ENCODE data around the gene KRTAP19-6.
"Not testable (repeated sequence)": the region's sequence is repeated elsewhere in the genome, so short reads cannot be mapped to it uniquely, and the experiment has no call there.

Gene KRTAP19-6

DNA sequence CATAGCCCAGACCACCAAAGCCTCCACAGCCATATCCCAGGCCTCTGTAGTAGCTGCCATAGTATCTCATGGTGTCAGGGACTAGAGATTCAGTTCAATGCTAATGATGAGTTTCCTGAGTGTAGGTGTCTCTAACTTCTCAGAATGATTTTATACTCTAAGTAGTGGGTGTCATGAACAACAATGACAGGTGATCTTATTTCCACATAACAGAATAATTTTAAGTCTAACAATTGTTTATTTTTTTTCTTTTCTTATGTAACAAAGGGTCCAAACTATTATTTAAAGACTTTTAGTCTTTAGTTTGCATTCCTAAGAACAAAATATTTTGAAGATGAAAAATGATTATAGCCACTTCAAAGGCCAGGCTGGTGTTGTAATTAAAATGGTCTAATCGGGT is at the start of gene KRTAP19-6:
Gene KRTAP19-6 (minus strand): TSS at position 101 of the 400 bp plus-strand sequence. CDS start 31 bp downstream, at position 70.
- no peak for DNase-seq

DNA sequence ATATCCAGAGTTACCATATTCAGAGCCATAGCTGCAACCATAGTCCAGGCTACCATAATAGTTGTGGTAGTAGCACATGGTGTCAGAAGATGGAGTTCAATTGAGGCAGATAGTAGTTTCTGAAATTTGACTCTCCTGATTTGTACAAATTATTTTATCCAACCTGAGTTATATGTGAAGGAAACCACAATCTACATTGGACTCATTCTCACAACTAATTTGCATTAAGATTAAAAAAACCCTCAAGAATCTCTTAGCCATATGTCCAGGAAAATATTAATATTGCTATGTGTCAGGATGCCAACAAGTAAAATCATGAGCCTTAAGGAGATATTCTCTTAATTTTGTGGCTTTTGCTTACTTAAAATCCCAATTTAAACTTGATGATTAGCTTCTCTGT is 48.6 kb upstream of the KRTAP19-6 start, which contains the start of gene KRTAP22-2:
Gene KRTAP22-2 (minus strand): TSS at position 101 of the 400 bp plus-strand sequence.
- no peak for DNase-seq

DNA sequence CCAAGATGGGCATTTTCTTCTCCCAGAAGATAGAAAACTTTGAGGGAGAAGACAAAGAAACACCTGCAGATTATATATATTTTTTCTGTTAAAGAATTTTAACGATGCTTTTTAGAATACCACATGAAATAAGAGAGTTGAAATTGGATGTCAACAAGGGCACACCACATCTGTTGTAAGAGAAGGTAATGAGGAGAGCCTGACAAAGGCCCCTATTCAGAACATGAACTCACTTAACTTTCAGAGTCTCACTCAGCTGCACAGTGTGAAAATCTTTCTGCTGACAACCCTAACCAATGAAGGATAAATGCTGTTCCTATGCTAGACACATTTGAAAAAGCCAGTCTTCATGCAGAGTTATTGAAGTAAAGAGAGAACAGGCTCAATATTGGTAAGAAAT is 41.2 kb upstream of the KRTAP19-6 start:
- no peak for DNase-seq

- no peak for DNase-seq
Measured at GRCh38 chr21:30580132-30580531, 38.5 kb upstream of the KRTAP19-6 start.

DNA sequence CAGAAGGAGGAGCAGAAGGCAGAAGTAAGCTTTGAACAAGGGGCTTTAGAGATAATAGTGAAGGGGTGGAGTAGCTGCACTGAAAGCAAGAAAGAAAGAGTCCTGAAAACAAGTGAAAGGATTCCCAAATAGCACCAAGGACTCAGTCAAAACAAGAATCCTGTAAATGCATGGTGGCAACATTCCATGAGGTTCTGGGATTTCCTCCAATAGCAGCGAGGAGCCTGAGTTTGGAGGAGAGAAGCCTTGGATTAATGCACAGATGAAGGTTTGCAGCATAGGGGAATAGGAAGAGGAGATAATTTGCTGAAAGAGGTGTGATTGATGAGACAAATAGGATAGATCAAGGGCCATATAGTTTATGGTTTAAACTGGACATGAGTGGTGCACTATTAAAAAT is 37.7 kb upstream of the KRTAP19-6 start:
- no peak for DNase-seq

DNA sequence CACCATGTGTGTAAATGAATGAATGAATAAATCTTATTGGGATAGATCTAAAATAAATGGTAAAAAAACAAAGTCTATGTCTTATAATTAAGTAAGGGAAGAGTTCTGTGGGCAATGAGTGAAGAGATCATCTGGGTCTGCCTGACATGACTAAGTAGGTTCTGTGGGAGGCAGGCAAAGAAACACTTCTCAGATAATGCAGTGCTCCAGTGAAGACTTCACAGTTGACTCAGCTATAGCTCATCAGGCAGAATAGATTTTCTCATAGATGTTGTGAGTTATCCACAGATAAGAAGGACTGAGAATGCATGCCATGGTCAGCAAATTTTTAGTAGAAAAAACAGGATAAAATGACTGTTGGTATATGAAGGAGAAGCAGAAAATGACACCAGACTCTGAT is 36.1 kb upstream of the KRTAP19-6 start:
- no peak for DNase-seq

DNA sequence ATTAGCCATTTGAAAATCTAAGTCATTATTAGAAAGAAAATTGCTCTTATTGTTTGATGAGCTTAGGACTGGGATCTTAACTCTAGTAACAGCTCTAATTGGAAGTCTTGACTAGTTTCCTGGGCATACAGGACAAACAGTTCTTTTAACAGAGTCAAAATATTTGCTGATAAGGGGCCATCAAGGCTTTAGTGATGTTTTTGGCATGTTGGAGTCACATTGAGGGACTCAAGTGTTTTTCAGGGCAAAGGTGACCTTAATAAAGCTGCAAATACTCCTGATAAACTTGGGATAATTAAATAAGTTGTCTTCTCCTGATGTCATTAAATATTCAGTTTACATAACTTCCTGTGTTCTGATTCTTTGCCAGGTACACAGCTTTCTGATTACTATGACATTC is 26.0 kb upstream of the KRTAP19-6 start:
- no peak for DNase-seq

- DNase-seq: no peak
Measured at GRCh38 chr21:30563630-30564029, 22.0 kb upstream of the KRTAP19-6 start.

DNA sequence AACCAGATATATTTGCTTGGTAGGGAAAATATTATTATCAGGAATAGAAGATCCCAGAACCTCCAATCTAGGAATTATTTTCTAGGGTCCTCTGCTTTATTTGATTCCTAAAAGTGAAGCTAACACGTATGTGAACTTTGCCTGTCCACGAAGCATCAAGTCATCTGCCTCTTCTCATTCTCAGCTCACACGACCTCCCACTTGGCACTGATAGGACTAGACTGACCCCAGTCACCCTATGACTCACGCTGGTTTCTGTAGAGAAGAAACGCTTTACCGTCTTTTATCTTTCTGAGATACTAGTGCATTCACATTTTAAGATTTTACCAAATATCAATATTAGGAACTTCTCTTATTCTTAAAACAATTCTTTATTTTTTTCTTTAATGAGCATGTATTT is 21.4 kb upstream of the KRTAP19-6 start:
- DNase-seq: no peak

- no peak for DNase-seq
Measured at GRCh38 chr21:30561957-30562356, 20.3 kb upstream of the KRTAP19-6 start.

DNA sequence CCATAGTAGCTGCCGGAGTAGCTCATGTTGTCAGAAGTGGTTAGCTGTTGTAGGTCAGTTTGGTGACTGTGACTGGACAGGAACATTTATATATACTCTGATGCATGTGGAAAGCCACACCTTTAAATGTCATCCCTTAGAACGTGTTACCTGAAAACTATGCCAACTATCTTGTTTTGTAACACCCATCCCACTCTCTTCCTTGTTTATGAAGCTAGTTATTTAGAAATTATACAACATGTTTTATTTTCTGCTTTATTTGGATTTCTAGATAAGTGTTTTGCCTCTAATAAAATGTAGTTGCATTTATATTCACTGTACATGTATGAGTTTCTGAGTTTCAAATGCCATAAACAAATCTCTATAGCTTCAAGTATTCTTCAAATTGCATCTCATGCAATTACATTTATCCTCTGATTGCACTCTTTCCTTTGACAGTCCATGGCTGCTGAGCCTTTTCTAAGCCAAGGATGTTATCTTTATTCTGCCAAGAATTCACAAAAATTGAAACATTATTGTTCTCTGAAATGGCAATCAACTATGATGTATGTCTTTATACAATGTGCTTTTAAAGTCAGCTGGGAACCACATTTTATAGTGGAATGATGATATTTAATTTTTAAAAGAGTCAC is 19.7 kb upstream of the KRTAP19-6 start, which contains the start of gene KRTAP19-7:
Gene KRTAP19-7 (minus strand): TSS at position 51 of the 632 bp plus-strand sequence. CDS start 25 bp downstream, at position 26.
- no peak for DNase-seq

GRCh38 chr21:30555095-30555494 is 13.4 kb upstream of the KRTAP19-6 start:
- DNase-seq: no peak

DNA sequence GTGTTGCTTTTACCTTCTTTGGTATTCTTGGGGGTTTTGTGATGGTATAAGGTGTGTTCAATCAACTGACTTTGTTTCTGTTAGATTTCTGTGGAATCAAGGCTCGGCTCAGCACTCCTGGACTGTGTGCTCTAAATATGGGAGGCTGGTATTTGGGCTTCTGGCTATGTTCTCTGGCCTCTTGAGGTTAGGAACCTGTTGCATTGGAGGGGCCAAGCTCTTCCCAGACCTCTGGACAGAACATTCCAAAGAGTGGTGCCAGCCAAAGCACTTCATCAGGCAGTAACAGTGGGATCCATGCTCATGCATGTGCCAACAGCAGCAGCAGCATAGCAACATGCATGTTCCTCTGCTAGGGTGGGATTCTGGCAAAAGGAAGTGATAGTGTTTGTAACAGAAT is 11.1 kb upstream of the KRTAP19-6 start:
- no peak for DNase-seq

- DNase-seq: no peak
Measured at GRCh38 chr21:30518876-30519275, 22.8 kb downstream of the KRTAP19-6 start.

- DNase-seq: no peak
Measured at GRCh38 chr21:30515681-30516080, 26.0 kb downstream of the KRTAP19-6 start.

DNA sequence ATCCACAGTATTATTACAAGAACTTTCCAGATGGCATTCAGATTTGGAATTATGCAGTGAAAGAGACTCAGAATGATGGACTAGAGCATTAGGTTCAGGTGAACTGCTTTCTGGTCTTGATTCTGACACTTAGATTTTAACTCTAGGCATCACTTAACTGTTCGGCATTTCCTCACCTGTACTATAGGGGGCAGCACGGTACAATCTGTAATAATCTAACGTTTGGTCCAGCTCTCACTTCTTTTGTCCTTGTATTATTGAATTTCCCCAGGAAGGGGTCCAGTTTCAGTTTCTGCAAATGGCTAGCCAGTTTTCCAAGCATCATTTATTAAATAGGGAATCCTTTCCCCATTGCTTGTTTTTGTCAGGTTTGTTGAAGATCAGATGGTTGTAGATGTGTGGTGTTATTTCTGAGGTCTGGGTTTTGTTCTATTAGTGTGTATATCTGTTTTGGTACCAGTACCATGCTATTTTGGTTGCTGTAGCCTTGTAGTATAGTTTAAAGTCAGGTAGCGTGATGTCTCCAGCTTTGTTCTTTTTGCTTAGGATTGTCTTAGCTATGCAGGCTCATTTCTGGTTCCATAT is 36.0 kb downstream of the KRTAP19-6 start:
- not testable (repeated sequence) for DNase-seq

DNA sequence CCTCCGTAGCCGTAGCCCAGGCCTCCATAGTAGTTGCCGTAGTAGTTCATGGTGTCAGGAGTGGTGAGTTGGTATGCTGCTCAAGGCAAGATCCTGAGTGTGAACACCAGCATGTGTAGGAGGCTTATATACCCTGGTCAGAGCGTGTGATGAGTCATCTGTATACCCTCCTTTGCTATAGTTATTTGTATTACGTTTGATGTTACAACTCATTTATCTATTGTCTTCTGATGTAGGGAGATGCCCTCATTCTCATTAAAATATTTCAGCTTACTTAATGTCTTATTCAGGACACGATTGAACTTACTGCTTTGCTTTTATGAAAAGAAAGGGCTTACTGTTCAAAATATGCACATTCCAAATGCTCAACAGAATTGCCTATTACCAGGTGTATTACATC is 39.6 kb downstream of the KRTAP19-6 start, which contains the start of gene KRTAP19-5:
Gene KRTAP19-5 (minus strand): TSS at position 101 of the 400 bp plus-strand sequence. CDS start 51 bp downstream, at position 50.
- DNase-seq: no peak

DNA sequence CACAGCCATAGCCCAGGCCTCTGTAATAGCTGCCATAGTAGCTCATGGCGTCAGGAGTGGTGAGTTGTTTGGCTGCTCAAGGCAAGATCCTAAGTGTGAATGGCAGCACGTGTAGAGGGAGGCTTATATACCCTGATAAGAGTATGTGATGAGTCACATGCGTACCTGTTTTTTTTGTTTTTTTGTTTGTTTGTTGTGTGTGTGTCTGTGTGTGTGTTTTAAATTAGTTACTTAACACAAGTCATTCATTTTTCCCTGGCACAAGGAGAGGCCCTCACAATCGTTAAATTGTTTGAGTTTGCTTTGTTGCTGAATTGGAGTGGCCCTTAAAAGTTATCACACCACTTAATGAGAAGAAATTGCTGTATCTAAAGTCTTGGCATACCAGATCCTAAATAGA is 44.6 kb downstream of the KRTAP19-6 start, which contains the start of gene KRTAP19-4:
Gene KRTAP19-4 (minus strand): TSS at position 101 of the 400 bp plus-strand sequence. CDS start 55 bp downstream, at position 46.
- DNase-seq: no peak

DNA sequence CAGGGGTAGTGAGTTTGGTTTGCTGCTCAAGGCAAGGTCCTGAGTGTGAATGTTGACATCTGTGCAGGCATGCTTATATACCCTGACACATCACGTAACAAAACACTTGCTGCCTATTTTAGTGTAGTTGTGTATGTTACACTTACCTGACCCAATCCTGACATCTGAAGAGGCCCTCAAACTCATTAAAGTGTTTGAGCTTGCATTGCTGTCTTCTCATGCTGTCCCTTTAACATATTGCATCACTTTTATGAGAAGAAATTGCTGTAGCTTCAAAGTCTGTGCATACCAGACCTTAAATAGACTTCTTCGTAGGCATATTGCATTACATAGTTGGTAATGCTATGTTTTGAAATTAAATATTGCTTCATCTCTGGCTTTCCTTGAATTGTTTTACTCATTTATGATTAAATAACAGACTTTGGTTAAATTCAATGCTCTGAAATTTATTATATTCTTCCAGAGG is 49.7 kb downstream of the KRTAP19-6 start, which contains the start of gene KRTAP19-3:
Gene KRTAP19-3 (minus strand): TSS at position 51 of the 466 bp plus-strand sequence. CDS start 56 bp downstream, outside the sequence.
- no peak for DNase-seq
